ENCODE data around the gene SPACA7.
"Not testable (repeated sequence)": the region's sequence is repeated elsewhere in the genome, so short reads cannot be mapped to it uniquely, and the experiment has no call there.

SPACA7 gene

DNA sequence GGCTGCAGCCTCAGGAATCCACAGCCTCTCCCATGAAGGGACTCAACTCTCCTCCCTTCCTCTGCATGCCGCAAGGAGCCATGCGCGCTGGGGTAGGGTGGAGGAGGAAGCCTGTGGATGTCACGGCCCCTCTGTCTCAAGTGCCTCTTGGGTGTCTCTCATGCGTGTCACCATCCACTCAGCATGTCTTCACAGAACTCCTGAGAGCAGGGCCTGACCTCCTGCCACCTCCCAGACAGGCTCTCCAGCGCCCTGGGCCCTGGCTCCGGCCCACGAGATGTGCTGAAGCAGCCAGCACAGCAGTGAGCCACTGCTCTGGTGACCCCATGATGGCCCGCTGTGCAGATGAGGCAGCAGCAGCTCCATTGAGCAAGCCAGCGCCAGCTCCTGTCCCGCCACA, 25.9 kb upstream of the SPACA7 start:
- DNase-seq (ENCODE audit: low read depth, low spot score): no peak

DNA sequence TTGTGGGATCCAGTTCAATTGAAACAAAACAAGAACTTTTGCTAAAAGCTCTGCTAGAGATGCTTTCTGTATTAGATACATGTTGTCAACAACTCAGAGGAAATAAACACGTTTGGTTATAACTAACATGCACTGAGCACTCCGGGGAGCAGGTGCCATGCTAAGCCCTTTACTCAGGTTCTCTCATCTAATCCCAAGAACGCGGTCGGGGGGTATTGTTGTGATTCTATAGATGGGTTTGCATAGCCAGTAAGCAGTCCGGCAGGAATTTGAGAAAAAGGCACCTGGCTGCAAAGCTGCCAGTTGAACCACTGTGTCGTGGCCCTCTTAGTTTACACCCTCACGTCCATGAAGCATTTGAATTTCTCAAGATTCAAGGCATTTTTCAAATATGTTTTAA, 24.3 kb upstream of the SPACA7 start:
- DNase-seq (ENCODE audit: low read depth, low spot score): no peak

DNA sequence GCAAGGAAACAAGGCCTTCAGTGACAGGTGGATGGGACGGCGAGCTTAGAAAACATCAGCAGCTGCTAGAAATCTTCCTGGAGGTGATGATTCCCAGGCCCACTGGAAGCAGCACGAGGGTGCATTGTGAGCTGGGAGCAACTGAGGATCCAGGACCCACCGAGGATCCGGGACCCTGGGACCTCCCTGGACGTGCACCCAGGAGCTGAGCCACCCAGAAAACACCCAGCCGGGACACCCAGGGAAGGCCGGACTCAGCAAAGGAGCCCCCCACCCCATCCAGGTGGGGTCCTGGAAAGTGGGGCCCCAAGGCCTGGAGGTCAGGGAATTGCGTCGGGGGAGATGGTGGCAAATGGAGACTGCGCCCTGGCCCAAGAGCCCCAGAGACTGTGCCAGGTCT, 22.3 kb upstream of the SPACA7 start:
- DNase-seq (ENCODE audit: low read depth, low spot score): no peak

GRCh38 chr13:112354330-112355273, 21.6 kb upstream of the SPACA7 start:
- no peak for DNase-seq (ENCODE audit: low read depth, low spot score)

DNA sequence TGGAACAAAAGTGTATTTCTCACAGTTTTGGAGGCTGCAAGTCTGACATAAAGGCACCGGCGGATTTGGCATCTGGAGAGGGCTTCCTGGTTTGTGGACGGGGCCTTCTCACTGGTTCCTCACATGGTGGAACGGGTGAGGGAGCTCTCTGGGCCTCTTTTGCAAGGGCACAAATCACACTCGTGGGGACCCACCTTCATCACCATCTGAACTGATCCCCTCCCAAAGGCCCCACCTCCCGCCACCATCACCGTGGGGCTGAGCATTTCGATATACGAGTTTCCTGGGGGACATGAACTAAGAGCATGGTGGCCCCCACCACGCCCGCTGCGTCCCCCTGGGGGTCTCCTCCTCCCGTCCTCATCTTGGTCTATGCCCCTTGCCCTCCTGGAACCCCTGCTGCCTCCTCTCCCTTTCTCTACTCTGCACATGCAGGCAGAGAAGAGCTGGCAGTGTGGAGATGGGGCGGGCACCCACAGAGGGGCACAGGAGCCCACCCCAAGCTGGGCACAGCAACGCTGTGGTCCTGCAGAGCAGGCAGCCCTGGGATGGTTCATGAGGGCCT, 20.8 kb upstream of the SPACA7 start:
- no peak for DNase-seq (ENCODE audit: low read depth, low spot score)

DNA sequence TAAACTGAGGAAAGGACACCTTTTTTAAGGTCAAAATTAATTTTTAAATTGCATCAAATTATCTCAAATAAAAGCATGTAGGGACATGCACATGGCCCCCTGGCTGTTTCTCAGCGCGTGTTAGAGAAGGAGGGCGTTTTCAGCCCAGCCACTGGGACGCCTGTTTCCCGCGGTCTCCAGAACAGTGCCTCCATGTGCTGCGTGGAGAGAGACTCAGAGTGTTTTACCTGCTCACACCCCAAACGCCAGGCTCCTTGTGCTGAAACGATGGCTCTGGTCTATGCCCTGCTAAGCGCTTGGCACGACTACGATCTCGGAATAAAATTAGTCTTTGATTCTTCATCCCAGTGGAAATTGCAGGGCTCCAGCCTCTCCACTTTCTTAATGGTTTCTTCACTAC, 20.0 kb upstream of the SPACA7 start:
- DNase-seq (ENCODE audit: low read depth, low spot score): no peak

DNA sequence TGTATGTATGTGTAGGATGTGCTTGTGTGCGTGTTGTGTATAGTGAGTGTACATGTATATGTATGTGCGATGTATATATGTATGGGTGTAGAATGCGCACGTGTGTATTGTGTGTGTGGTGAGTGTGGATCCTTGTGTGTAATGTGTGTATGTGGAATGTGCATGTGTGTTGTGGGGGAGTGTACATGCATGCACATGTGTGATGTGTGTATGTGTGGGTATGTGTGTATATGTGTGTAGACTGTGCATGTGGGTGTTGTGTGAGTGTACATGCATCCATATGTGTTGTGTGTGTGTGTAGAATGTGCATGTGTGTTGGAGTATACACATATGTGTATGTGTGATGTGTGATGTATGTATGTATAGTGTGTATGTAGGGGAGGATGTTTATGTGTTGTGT, 18.0 kb upstream of the SPACA7 start:
- DNase-seq (ENCODE audit: low read depth, low spot score): no peak

- no peak for DNase-seq (ENCODE audit: low read depth, low spot score)
Observed at GRCh38 chr13:112362021-112362420, 14.1 kb upstream of the SPACA7 start.

DNA sequence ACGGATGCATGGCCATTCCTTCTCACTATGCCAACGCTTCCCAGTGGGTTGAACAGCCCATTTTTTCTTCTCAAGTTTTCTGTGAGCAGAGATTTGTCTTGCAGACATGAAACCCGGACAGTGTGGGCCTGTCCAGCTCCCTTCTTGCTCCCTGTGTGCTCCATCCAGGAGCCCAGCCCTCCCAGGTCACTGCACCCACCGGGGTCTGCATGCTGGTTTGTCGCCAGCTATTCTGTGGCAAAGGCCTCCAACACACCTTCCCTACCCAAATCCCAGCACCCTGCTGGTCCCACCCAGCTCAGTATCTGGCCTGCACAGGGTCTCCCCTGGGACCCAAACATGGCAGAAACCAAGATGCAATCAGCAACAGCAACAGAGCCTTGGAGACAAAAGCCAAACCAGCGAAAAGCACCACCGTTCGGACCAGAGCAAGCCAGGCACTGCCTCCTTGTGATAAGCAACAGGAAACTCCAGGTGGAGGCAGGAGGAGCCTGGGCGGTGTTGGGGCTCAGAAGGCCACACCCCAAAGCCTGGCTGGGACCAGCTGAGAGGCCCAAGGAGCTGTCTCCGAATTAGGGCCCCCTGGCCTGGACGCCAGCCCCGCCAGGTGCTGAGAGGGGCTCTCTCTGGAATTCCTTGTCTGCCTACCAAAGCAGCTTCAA, 12.2 kb upstream of the SPACA7 start:
- DNase-seq (ENCODE audit: low read depth, low spot score): no peak

DNA sequence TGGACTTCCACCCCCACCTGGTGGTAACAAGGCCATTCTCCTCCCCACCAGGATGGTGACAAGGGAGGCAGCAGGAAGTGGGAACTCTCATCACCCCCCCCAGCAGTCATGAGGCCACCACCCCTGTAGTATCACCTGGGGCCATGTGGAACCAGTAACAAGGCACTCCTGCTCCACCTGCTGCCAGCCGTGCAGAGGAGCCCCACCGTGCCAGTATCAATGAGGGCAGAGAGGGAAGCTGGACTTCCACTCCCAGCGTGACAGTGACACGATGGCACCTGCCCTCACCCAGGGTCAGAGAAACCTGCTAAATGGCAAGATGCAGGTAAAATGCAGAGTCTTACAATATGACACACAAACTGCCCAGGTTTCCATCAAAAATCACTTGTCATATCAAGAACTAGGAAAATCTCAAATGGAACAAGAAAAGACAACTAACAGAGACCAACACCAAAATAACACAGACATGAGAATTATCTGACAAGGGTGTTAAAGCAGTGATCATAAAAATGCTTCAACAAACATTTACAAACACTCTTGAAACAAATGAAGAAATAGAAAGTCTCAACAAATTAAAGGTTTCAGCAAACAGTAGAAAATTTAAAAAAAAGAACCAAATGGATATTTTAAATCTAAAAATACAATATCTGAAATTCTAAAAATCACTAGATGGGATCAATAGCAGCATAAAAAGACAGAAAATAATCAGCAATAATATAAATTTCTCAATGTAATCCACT, 9.1 kb upstream of the SPACA7 start:
- DNase-seq (ENCODE audit: low read depth, low spot score): no peak

DNA sequence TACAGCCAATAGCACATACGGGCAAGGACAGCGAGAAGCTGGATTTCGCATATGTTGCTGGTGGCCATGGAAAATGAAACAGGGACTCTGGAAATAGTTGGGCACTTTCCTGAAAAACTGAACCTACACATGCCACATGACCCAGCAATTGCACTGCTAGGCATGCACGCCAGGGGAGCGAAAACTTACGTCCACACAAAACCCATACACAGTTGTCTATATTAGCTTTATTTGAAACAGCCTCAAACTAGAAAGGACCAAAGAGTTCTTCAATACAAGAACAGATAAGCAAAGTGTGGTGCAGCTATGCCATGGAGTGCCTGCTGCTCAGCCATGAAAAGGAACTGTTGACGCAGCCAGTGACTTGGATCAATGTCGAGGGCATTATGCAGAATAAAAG, 7.3 kb upstream of the SPACA7 start:
- DNase-seq (ENCODE audit: low read depth, low spot score): no peak

- DNase-seq (ENCODE audit: low read depth, low spot score): no peak
Observed at GRCh38 chr13:112370311-112370710, 5.8 kb upstream of the SPACA7 start.

GRCh38 chr13:112374271-112374670, 1.9 kb upstream of the SPACA7 start:
- no peak for DNase-seq (ENCODE audit: low read depth, low spot score)

GRCh38 chr13:112391746-112392145, 15.6 kb downstream of the SPACA7 start:
- no peak for DNase-seq (ENCODE audit: low read depth, low spot score)

DNA sequence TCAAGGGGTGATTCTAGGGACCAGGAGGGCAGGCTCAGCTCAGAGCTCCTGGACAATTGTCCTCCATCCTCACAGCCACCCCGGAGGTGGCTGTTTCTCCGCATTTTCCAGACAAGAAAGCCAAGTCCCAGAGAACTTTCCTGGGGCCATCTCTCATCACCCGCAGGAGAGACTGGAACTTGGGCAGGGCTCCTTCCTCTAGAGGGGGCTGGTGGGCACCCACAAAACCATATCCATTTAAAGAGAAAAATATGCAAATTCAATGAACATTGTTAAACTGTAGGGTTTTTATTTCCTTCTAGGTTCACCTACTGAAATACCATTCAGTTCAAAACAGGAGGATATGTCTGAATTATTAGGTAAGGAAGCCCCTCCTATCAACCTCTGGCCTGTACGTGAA, 16.6 kb downstream of the SPACA7 start:
- DNase-seq (ENCODE audit: low read depth, low spot score): no peak

- DNase-seq (ENCODE audit: low read depth, low spot score): not testable (repeated sequence)
Observed at GRCh38 chr13:112395022-112395421, 18.9 kb downstream of the SPACA7 start.

- DNase-seq (ENCODE audit: low read depth, low spot score): not testable (repeated sequence)
Observed at GRCh38 chr13:112395941-112396340, 19.8 kb downstream of the SPACA7 start.

DNA sequence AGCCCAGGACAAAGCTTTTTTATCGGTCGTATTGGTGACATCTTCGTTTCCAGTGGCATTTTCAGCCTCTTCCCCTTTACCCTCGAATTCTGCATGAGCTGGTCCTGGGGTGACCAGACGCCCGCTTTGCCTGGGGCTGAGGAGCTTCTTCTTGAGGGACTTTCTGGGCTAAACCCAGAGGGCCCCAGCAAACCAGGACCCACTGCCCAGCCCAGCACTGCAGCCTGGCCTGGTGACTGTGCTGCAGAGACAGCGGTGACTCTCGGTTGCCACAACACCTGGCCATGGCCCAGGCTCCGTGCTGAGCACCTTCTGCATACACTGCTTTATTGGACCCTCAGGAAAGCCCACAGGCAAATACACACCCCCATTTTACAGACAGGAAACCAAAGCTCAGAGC, 21.0 kb downstream of the SPACA7 start:
- no peak for DNase-seq (ENCODE audit: low read depth, low spot score)

- DNase-seq (ENCODE audit: low read depth, low spot score): not testable (repeated sequence)
Observed at GRCh38 chr13:112398347-112398746, 22.2 kb downstream of the SPACA7 start.

DNA sequence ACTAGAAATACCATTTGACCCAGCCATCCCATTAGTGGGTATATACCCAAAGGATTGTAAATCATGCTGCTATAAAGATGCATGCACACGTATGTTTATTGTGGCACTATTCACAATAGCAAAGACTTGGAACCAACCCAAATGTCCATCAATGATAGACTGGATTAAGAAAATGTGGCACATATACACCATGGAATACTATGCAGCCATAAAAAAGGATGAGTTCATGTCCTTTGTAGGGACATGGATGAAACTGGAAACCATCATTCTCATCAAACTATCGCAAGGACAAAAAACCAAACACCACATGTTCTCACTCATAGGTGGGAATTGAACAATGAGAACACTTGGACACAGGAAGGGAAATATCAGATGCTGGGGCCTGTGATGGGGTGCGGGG, 33.7 kb downstream of the SPACA7 start:
- DNase-seq (ENCODE audit: low read depth, low spot score): not testable (repeated sequence)

- no peak for DNase-seq (ENCODE audit: low read depth, low spot score)
Observed at GRCh38 chr13:112416647-112417046, 40.5 kb downstream of the SPACA7 start.

GRCh38 chr13:112417079-112417478, 40.9 kb downstream of the SPACA7 start:
- DNase-seq (ENCODE audit: low read depth, low spot score): no peak
